Endodermal cell (in vitro differentiated cells): ENCODE data around the gene GSS. TPM values are rescaled to one million over a fixed set of nuclear protein-coding genes. Genes with fewer than 3 reads are reported as not detected.

Source experiments
- DNase-seq: peaks from one replicate; pipeline ENCODE4 v3.0.0-alpha.2; 2017
- H3K27ac ChIP-seq: 2 replicates; pipeline ENCODE4 v1.5.1; 2013; ENCODE audit warnings: mild to moderate bottlenecking, low read depth, low read length, moderate library complexity
- H3K27me3 ChIP-seq: 2 replicates; pipeline ENCODE4 v1.6.1; 2013; ENCODE audit warnings: mild to moderate bottlenecking, low read length, moderate library complexity; ENCODE audit not compliant: insufficient read depth, control insufficient read depth, poor library complexity, severe bottlenecking
- H3K36me3 ChIP-seq: 2 replicates; pipeline ENCODE4 v1.7.0; 2013; ENCODE audit warnings: mild to moderate bottlenecking, low read length, moderate library complexity; ENCODE audit not compliant: control insufficient read depth, insufficient read depth
- H3K4me1 ChIP-seq: one replicate; pipeline ENCODE4 v1.7.0; 2013; ENCODE audit warnings: low read length; ENCODE audit not compliant: control insufficient read depth, insufficient read depth
- H3K4me3 ChIP-seq: 2 replicates; pipeline ENCODE4 v1.5.1; 2013; ENCODE audit warnings: mild to moderate bottlenecking, low read length, moderate library complexity
- H3K9ac ChIP-seq: 2 replicates; pipeline ENCODE4 v1.6.1; 2013; ENCODE audit warnings: mild to moderate bottlenecking, low read length, moderate library complexity; ENCODE audit not compliant: poor library complexity, severe bottlenecking; ENCODE audit errors: extremely low read depth
- H3K9me3 ChIP-seq: 2 replicates; pipeline ENCODE4 v1.6.1; 2013; ENCODE audit warnings: mild to moderate bottlenecking, low read length, moderate library complexity; ENCODE audit not compliant: control insufficient read depth
- H3K27ac Mint-ChIP-seq: 2 replicates; pipeline ENCODE4 v1.8.0; 2020; ENCODE audit warnings: mixed read lengths
- H3K27me3 Mint-ChIP-seq: 2 replicates; pipeline ENCODE4 v1.8.0; 2021; ENCODE audit warnings: mild to moderate bottlenecking, mixed read lengths; ENCODE audit not compliant: insufficient read depth
- H3K36me3 Mint-ChIP-seq: 2 replicates; pipeline ENCODE4 v1.8.0; 2020; ENCODE audit warnings: low read depth, mixed read lengths
- H3K4me1 Mint-ChIP-seq: 2 replicates; pipeline ENCODE4 v1.8.0; 2020; ENCODE audit warnings: mixed read lengths
- H3K4me3 Mint-ChIP-seq: 2 replicates; pipeline ENCODE4 v1.8.0; 2020; ENCODE audit warnings: mild to moderate bottlenecking, moderate library complexity, mixed read lengths
- H3K9me3 Mint-ChIP-seq: 2 replicates; pipeline ENCODE4 v1.8.0; 2020; ENCODE audit warnings: mild to moderate bottlenecking, mixed read lengths
- WGBS, 2 experiments: methylation state at CpG; one replicate each; pipeline versions ENCODE4 v1.1.5 to v1.1.7; 2013; ENCODE audit warnings: missing lambda C conversion rate in 2 of 2, mixed read lengths in 1 of 2; ENCODE audit not compliant: insufficient coverage in 1 of 2, insufficient read length in 1 of 2; 5-methylcytosine and 5-hydroxymethylcytosine counted together
- total RNA-seq, 2 donors: library from RNA; stranded (reverse); fragmentation: NEBNext Ultra II Directional in 1 of 2; extraction: Animal tissue kit (Norgen Biotek cat#: 25700) in 1 of 2; gene quantifications; 2 replicates in 1 of 2; 3 replicates in 1 of 2; pipeline ENCODE4 v1.2.1, GENCODE V29; 2021
- TF ChIP-seq, protein P1 (sequence below): fragments of 200-600 bp; sonication (generic); conservative IDR thresholded peaks from 2 replicates; pipeline ENCODE4 v1.5.0; 2021; ENCODE audit warnings: antibody characterized with exemption, mild to moderate bottlenecking

The GSS gene
- total RNA-seq, 2 donors from 2014 or later = 60.8 to 71.3 TPM

DNA sequence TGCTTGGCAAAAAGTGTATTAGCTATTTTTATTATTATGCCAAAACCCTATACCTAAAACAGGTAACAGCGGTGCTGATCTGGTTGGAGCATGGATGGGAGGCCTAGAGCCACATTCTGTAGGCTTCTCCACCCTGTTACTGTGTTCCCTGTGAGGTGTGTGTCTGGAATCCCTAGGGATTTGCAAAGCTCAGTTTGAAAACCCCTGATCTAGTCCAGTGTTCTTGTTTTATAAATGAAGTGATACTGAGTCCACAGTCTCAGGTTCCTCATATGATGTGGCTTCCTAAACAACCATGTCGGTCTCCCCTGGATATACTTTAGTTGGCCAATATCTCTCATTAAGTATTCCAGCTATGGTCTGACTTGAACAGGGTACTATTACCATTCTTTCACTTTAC, 62.9 kb downstream of the GSS start:
- Histone ChIP-seq H3K4me1 (peaks cover 3% of the 10 kb centered on the region), H3K4me3 (no peak overlapping the region), H3K9ac (no peak overlapping the region), H3K27ac (no peak overlapping the region), H3K9me3 (no peaks in the 10 kb centered on the region), H3K36me3 (no peaks in the 10 kb centered on the region), H3K27me3 (no peaks in the 10 kb centered on the region)
- peaks cover under 1% of the 10 kb centered on the region for H3K9me3 Mint-ChIP-seq
- TF ChIP-seq, protein P1, sequence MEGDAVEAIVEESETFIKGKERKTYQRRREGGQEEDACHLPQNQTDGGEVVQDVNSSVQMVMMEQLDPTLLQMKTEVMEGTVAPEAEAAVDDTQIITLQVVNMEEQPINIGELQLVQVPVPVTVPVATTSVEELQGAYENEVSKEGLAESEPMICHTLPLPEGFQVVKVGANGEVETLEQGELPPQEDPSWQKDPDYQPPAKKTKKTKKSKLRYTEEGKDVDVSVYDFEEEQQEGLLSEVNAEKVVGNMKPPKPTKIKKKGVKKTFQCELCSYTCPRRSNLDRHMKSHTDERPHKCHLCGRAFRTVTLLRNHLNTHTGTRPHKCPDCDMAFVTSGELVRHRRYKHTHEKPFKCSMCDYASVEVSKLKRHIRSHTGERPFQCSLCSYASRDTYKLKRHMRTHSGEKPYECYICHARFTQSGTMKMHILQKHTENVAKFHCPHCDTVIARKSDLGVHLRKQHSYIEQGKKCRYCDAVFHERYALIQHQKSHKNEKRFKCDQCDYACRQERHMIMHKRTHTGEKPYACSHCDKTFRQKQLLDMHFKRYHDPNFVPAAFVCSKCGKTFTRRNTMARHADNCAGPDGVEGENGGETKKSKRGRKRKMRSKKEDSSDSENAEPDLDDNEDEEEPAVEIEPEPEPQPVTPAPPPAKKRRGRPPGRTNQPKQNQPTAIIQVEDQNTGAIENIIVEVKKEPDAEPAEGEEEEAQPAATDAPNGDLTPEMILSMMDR = no peak
- H3K4me1 Mint-ChIP-seq = peaks cover 6% of the 10 kb centered on the region
- no peak overlapping the region for H3K4me3 Mint-ChIP-seq
- DNase-seq = no peak
- H3K36me3 Mint-ChIP-seq = peaks cover 6% of the 10 kb centered on the region
- 90 to 93% methylated on average over 1 to 2 of the region's 2 CpGs for WGBS, 2 experiments
- no peaks in the 10 kb centered on the region for H3K27me3 Mint-ChIP-seq
- H3K27ac Mint-ChIP-seq = no peak overlapping the region

DNA sequence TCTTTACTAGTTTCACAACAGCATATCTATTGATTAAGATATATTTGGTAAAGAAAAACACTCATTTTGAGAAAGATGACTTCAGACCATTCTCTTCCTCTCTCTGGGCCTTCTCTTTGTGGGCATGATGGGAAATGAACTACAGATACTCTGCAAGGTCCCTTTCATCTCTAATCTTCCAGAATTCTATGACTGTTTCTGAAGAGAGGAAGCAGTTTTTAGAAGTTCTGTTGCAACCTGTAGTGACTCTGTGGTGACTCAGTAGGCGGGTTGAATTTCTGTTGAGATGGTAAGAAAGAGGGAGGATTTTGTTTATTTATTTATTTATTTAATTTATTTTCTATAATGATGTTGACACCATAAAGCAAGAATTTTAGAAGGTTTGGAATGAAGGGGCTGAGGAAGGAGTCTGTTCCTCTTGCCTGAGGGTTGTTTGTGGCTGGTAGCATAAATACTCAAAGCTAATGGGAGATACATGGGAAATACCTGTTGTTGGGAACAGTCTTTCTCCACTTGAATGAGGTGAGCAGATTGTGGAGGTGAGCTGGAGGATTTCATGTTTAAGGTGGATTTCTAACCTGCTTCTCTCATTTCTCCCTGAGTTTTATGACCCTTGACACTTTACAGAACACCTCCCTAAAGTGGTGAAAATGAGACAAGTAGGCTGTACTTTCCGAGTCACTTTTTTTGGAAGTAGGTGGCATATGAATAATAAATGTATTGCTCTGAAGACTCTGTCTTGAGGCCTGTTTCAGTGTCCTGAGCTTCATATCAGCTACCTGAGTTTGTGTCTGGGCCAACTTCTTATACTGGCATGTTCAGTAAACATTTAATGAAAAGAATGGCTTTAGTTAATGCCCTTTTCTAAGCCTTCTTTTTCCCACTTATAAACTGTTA, 64.2 kb downstream of the GSS start:
- H3K27ac ChIP-seq = no peak overlapping the region
- peaks cover 6% of the 10 kb centered on the region for H3K4me1 Mint-ChIP-seq
- 94 to 100% methylated on average over 1 to 2 of the region's 2 CpGs for WGBS, 2 experiments
- H3K27me3 Mint-ChIP-seq = no peaks in the 10 kb centered on the region
- peaks cover 3% of the 10 kb centered on the region for H3K36me3 Mint-ChIP-seq
- H3K9me3 ChIP-seq = no peaks in the 10 kb centered on the region
- no peak overlapping the region for H3K27ac Mint-ChIP-seq
- H3K36me3 ChIP-seq = no peaks in the 10 kb centered on the region
- H3K9ac ChIP-seq = no peak overlapping the region
- H3K9me3 Mint-ChIP-seq = no peaks in the 10 kb centered on the region
- H3K27me3 ChIP-seq = no peaks in the 10 kb centered on the region
- DNase-seq = no peak
- peaks cover 3% of the 10 kb centered on the region for H3K4me1 ChIP-seq
- H3K4me3 ChIP-seq = no peak overlapping the region
- H3K4me3 Mint-ChIP-seq = no peak overlapping the region
- TF ChIP-seq, protein P1 = no peak

DNA sequence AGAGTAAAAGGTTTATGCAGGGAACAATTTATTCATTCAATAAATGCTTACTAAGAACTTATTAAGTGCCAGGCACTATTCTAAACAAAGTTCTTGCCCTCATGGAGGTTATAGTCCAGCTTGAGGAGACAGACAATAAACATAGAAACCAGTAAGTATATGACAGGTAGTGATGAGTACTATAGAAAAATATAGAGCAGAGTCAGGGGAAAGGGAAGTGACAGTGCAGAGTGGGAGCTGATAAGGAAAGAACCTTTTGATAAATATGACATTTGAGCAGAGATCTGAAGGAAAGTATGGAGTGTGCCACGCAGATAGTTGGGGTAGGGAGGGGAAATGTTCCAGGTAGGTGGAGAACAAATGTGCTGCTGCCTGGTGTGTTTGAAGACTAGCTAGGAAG, 67.1 kb downstream of the GSS start:
- DNase-seq = no peak
- Mint-ChIP-seq H3K9me3 (no peaks in the 10 kb centered on the region), H3K36me3 (peaks cover 11% of the 10 kb centered on the region), H3K4me3 (no peak overlapping the region), H3K4me1 (peaks cover 6% of the 10 kb centered on the region), H3K27ac (no peak overlapping the region), H3K27me3 (no peaks in the 10 kb centered on the region)
- Histone ChIP-seq H3K27me3 (no peaks in the 10 kb centered on the region), H3K36me3 (peaks cover 5% of the 10 kb centered on the region), H3K9me3 (no peaks in the 10 kb centered on the region), H3K27ac (no peak overlapping the region), H3K4me3 (no peak overlapping the region), H3K9ac (no peak overlapping the region), H3K4me1 (peaks cover 3% of the 10 kb centered on the region)
- TF ChIP-seq, protein P1 = no peak
- 98 to 100% methylated on average over 1 of the region's 1 CpG for WGBS, 2 experiments
